ENCODE measurements around the gene ERP27.

Gene ERP27

GRCh38 chr12:14911131-14911530 lies 27.2 kb downstream of the ERP27 start:
- H3K27ac ChIP-seq (ENCODE audit: low read length), result no peak overlapping the region
- H3K9ac ChIP-seq (ENCODE audit: low read depth, low read length), result no peak overlapping the region
- no peaks in the 10 kb centered on the region for H3K9me3 ChIP-seq (ENCODE audit: insufficient read depth, low read depth, low read length)
- H3K36me3 ChIP-seq (ENCODE audit: insufficient read depth, low read depth, low read length), result no peaks in the 10 kb centered on the region
- H3K27me3 ChIP-seq (ENCODE audit: insufficient read depth, low read length), result no peaks in the 10 kb centered on the region
- H3K4me3 ChIP-seq (ENCODE audit: low read length), result no peak overlapping the region
- no peaks in the 10 kb centered on the region for H3K4me1 ChIP-seq (ENCODE audit: insufficient read depth, low read length)

DNA sequence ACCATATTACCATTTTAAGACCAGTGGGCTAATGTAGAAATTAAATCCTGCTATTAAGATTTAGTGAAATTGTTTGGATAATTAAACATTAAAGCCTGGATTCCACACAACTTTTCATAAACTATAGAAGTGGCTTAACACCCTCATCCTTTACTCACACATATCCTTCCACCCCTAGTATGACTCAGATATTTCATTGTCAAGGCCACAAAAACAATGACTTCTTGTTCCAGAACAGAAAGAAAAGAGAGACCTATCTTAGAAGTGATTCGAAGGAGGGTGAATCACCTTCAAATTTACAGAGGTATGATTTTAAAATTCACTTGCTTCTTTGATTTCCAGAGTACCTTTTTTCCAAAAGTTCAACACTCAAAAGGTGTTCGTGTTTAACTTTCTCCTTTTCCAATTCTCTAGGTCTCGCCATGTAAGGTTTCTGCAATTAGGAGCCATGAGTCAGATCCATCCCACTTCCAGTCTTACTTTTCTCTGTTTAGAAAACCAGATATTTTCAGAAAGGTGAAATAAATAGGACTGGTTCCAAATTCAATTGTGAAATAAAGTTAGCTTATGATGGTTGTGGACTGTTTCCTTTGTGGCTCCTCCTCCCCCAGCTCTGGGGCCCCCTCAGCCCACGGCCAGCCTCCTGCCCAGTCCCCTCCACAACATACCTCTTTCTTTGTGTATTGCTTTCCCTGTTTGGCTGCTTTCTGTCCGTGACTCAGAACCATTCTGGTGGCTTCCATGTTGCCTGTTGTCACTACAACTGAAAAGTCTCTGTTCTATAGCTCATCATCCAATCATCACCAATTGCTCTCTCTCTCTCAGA lies 28.0 kb downstream of the ERP27 start:
- Histone ChIP-seq H3K36me3 (ENCODE audit: insufficient read depth, low read depth, low read length) (no peaks in the 10 kb centered on the region), H3K4me1 (ENCODE audit: insufficient read depth, low read length) (no peaks in the 10 kb centered on the region), H3K27ac (ENCODE audit: low read length) (no peak overlapping the region), H3K9me3 (ENCODE audit: insufficient read depth, low read depth, low read length) (no peaks in the 10 kb centered on the region), H3K4me3 (ENCODE audit: low read length) (no peak overlapping the region), H3K9ac (ENCODE audit: low read depth, low read length) (no peak overlapping the region), H3K27me3 (ENCODE audit: insufficient read depth, low read length) (no peaks in the 10 kb centered on the region)

DNA sequence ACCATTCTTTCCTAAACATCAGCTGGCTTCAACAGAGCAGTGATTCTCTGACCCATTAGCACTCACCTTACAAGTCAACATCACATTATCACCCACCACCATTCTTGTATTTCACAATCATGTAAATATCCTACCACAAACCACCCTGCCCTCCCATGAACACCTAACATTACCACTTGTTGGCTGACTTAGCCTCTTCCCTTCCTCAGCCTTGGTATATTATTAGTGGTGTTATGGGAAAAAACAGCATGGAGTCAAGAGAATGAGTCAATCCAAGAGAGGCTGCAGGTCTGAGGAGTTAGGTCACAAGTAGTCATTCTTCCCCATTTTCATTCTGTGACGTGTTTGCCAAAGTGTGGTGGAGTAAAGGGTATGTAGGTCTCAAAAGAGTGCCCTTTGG lies 30.4 kb downstream of the ERP27 start:
- H3K36me3 ChIP-seq (ENCODE audit: insufficient read depth, low read depth, low read length), result no peaks in the 10 kb centered on the region
- no peak overlapping the region for H3K27ac ChIP-seq (ENCODE audit: low read length)
- no peaks in the 10 kb centered on the region for H3K27me3 ChIP-seq (ENCODE audit: insufficient read depth, low read length)
- H3K4me3 ChIP-seq (ENCODE audit: low read length), result no peak overlapping the region
- H3K9me3 ChIP-seq (ENCODE audit: insufficient read depth, low read depth, low read length), result no peaks in the 10 kb centered on the region
- H3K4me1 ChIP-seq (ENCODE audit: insufficient read depth, low read length), result no peaks in the 10 kb centered on the region
- H3K9ac ChIP-seq (ENCODE audit: low read depth, low read length), result no peak overlapping the region

DNA sequence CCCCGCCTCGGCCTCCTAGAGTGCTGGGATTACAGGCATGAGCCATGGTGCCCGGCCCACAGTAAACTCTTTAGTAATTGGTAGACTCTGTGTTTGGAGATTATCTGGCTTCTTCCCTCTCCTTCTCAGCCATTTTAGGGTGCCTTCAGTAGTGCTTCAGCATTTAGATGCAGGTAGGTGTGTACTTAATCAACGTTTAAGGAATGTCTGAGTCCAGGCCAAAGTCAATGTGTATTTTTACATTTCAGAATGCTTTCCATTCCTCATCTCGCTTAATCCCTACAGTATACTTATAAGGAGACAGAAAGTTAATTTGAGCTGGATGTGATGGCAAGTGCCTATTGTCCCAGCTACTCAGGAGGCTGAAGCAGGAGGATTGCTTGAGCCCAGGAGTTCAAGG lies 32.2 kb downstream of the ERP27 start:
- no peak overlapping the region for H3K4me3 ChIP-seq (ENCODE audit: low read length)
- H3K9me3 ChIP-seq (ENCODE audit: insufficient read depth, low read depth, low read length), result no peaks in the 10 kb centered on the region
- H3K4me1 ChIP-seq (ENCODE audit: insufficient read depth, low read length), result no peaks in the 10 kb centered on the region
- H3K27ac ChIP-seq (ENCODE audit: low read length), result no peak overlapping the region
- H3K9ac ChIP-seq (ENCODE audit: low read depth, low read length), result no peak overlapping the region
- no peaks in the 10 kb centered on the region for H3K36me3 ChIP-seq (ENCODE audit: insufficient read depth, low read depth, low read length)
- H3K27me3 ChIP-seq (ENCODE audit: insufficient read depth, low read length), result no peaks in the 10 kb centered on the region

- no peaks in the 10 kb centered on the region for H3K9me3 ChIP-seq (ENCODE audit: insufficient read depth, low read depth, low read length)
- H3K4me1 ChIP-seq (ENCODE audit: insufficient read depth, low read length), result no peaks in the 10 kb centered on the region
- H3K4me3 ChIP-seq (ENCODE audit: low read length), result no peak overlapping the region
- no peaks in the 10 kb centered on the region for H3K36me3 ChIP-seq (ENCODE audit: insufficient read depth, low read depth, low read length)
- no peak overlapping the region for H3K9ac ChIP-seq (ENCODE audit: low read depth, low read length)
- H3K27me3 ChIP-seq (ENCODE audit: insufficient read depth, low read length), result no peaks in the 10 kb centered on the region
- H3K27ac ChIP-seq (ENCODE audit: low read length), result no peak overlapping the region
These were observed 32.9 kb downstream of the ERP27 start for GRCh38 chr12:14905269-14906004.

GRCh38 chr12:14904854-14905253 lies 33.5 kb downstream of the ERP27 start:
- Histone ChIP-seq H3K9ac (ENCODE audit: low read depth, low read length) (no peak overlapping the region), H3K9me3 (ENCODE audit: insufficient read depth, low read depth, low read length) (no peaks in the 10 kb centered on the region), H3K27me3 (ENCODE audit: insufficient read depth, low read length) (no peaks in the 10 kb centered on the region), H3K4me3 (ENCODE audit: low read length) (no peak overlapping the region), H3K4me1 (ENCODE audit: insufficient read depth, low read length) (no peaks in the 10 kb centered on the region), H3K36me3 (ENCODE audit: insufficient read depth, low read depth, low read length) (no peaks in the 10 kb centered on the region), H3K27ac (ENCODE audit: low read length) (no peak overlapping the region)

GRCh38 chr12:14903386-14904098 lies 34.8 kb downstream of the ERP27 start:
- Histone ChIP-seq H3K4me3 (ENCODE audit: low read length) (no peak overlapping the region), H3K27ac (ENCODE audit: low read length) (no peak overlapping the region), H3K9me3 (ENCODE audit: insufficient read depth, low read depth, low read length) (no peaks in the 10 kb centered on the region), H3K36me3 (ENCODE audit: insufficient read depth, low read depth, low read length) (no peaks in the 10 kb centered on the region), H3K9ac (ENCODE audit: low read depth, low read length) (no peak overlapping the region), H3K4me1 (ENCODE audit: insufficient read depth, low read length) (no peaks in the 10 kb centered on the region), H3K27me3 (ENCODE audit: insufficient read depth, low read length) (no peaks in the 10 kb centered on the region)

GRCh38 chr12:14902465-14902864 lies 35.9 kb downstream of the ERP27 start:
- Histone ChIP-seq H3K4me3 (ENCODE audit: low read length) (no peak overlapping the region), H3K27me3 (ENCODE audit: insufficient read depth, low read length) (no peaks in the 10 kb centered on the region), H3K9me3 (ENCODE audit: insufficient read depth, low read depth, low read length) (no peaks in the 10 kb centered on the region), H3K36me3 (ENCODE audit: insufficient read depth, low read depth, low read length) (no peaks in the 10 kb centered on the region), H3K27ac (ENCODE audit: low read length) (no peak overlapping the region), H3K4me1 (ENCODE audit: insufficient read depth, low read length) (no peaks in the 10 kb centered on the region), H3K9ac (ENCODE audit: low read depth, low read length) (no peak overlapping the region)

GRCh38 chr12:14901228-14901562 lies 37.1 kb downstream of the ERP27 start:
- no peak overlapping the region for H3K9ac ChIP-seq (ENCODE audit: low read depth, low read length)
- no peaks in the 10 kb centered on the region for H3K9me3 ChIP-seq (ENCODE audit: insufficient read depth, low read depth, low read length)
- H3K4me3 ChIP-seq (ENCODE audit: low read length), result no peak overlapping the region
- no peaks in the 10 kb centered on the region for H3K4me1 ChIP-seq (ENCODE audit: insufficient read depth, low read length)
- H3K36me3 ChIP-seq (ENCODE audit: insufficient read depth, low read depth, low read length), result no peaks in the 10 kb centered on the region
- no peak overlapping the region for H3K27ac ChIP-seq (ENCODE audit: low read length)
- no peaks in the 10 kb centered on the region for H3K27me3 ChIP-seq (ENCODE audit: insufficient read depth, low read length)

DNA sequence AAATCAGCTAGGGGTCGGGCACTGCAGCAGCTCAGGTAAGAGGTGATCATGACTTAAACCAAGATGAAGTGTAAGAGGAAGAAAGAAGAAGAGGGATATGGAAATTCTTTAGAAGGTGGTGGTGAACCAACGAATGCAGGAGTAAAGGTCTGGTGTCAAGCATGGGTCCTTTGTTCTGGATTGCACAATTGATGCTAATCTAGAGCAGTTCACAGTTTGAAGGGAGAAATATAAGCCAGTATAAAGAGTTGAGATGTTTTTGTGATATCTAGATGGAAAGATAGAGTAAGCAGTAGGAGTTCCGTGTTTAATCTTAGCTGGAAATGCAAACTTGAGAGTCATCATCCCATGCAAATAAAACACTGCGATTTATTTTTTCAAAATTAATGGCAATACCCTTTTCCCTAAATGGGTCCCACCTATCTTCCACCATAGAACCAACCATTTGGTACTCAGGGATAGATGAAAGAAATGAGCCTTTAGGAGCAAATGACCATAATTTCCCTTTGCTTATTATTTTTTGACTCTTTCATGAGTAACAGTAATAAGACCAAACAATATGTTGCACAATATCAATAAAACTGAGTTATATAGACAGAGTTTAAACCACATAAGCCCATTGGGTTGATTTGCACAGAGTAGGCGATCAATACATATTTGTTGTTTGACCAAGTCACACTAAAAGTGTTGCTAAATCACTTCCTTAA lies 37.7 kb downstream of the ERP27 start:
- Histone ChIP-seq H3K9me3 (ENCODE audit: insufficient read depth, low read depth, low read length) (no peaks in the 10 kb centered on the region), H3K27me3 (ENCODE audit: insufficient read depth, low read length) (no peaks in the 10 kb centered on the region), H3K36me3 (ENCODE audit: insufficient read depth, low read depth, low read length) (no peaks in the 10 kb centered on the region), H3K27ac (ENCODE audit: low read length) (no peak overlapping the region), H3K4me1 (ENCODE audit: insufficient read depth, low read length) (no peaks in the 10 kb centered on the region), H3K4me3 (ENCODE audit: low read length) (no peak overlapping the region), H3K9ac (ENCODE audit: low read depth, low read length) (no peak overlapping the region)

GRCh38 chr12:14896521-14897169 lies 41.7 kb downstream of the ERP27 start:
- Histone ChIP-seq H3K9ac (ENCODE audit: low read depth, low read length) (no peak overlapping the region), H3K27me3 (ENCODE audit: insufficient read depth, low read length) (no peaks in the 10 kb centered on the region), H3K36me3 (ENCODE audit: insufficient read depth, low read depth, low read length) (no peaks in the 10 kb centered on the region), H3K27ac (ENCODE audit: low read length) (no peak overlapping the region), H3K9me3 (ENCODE audit: insufficient read depth, low read depth, low read length) (no peaks in the 10 kb centered on the region), H3K4me3 (ENCODE audit: low read length) (no peak overlapping the region), H3K4me1 (ENCODE audit: insufficient read depth, low read length) (no peaks in the 10 kb centered on the region)

Measured in iPS-20b (cell line).